Measurements from ENCODE around the gene LGALS12. TPM values are rescaled to one million over a fixed set of nuclear protein-coding genes. Genes with fewer than 3 reads are reported as not detected.
A peak's percentile ranks its signal among the peaks of the same experiment; 100 is the strongest.
"Not testable (repeated sequence)": the region's sequence is repeated elsewhere in the genome, so short reads cannot be mapped to it uniquely, and the experiment has no call there.

The LGALS12 gene
- total RNA-seq, 1 donor = not detected

GRCh38 chr11:63518548-63518947 is 12.7 kb downstream of the LGALS12 start:
- H3K4me3 ChIP-seq (ENCODE audit: low read depth, low read length) = no peak overlapping the region
- DNase-seq (ENCODE audit: low read depth) = peak; percentile 95
- TF ChIP-seq CTCF (IDR thresholded peaks at IDR 0.05; ENCODE audit: insufficient read depth, low read depth, low read length) = no peak

GRCh38 chr11:63520606-63521170 is 14.8 kb downstream of the LGALS12 start:
- TF ChIP-seq CTCF (IDR thresholded peaks at IDR 0.05; ENCODE audit: insufficient read depth, low read depth, low read length) = no peak
- no peak for DNase-seq (ENCODE audit: low read depth)
- H3K4me3 ChIP-seq (ENCODE audit: low read depth, low read length) = no peak overlapping the region

GRCh38 chr11:63521896-63522295 is 16.0 kb downstream of the LGALS12 start:
- no peak overlapping the region for H3K4me3 ChIP-seq (ENCODE audit: low read depth, low read length)
- TF ChIP-seq CTCF (IDR thresholded peaks at IDR 0.05; ENCODE audit: insufficient read depth, low read depth, low read length) = no peak
- peak; percentile 61 for DNase-seq (ENCODE audit: low read depth)

GRCh38 chr11:63523151-63523550 is 17.3 kb downstream of the LGALS12 start:
- DNase-seq (ENCODE audit: low read depth) = no peak
- TF ChIP-seq CTCF (IDR thresholded peaks at IDR 0.05; ENCODE audit: insufficient read depth, low read depth, low read length) = no peak
- no peak overlapping the region for H3K4me3 ChIP-seq (ENCODE audit: low read depth, low read length)

GRCh38 chr11:63527667-63528066 is 21.8 kb downstream of the LGALS12 start:
- DNase-seq (ENCODE audit: low read depth) = no peak
- H3K4me3 ChIP-seq (ENCODE audit: low read depth, low read length) = no peak overlapping the region
- TF ChIP-seq CTCF (IDR thresholded peaks at IDR 0.05; ENCODE audit: insufficient read depth, low read depth, low read length) = no peak

- not testable (repeated sequence) for DNase-seq (ENCODE audit: low read depth); H3K4me3 ChIP-seq (ENCODE audit: low read depth, low read length)
Observed at GRCh38 chr11:63528156-63528555, 22.3 kb downstream of the LGALS12 start.

GRCh38 chr11:63528729-63529278 is 22.9 kb downstream of the LGALS12 start:
- not testable (repeated sequence) for DNase-seq (ENCODE audit: low read depth); H3K4me3 ChIP-seq (ENCODE audit: low read depth, low read length)

GRCh38 chr11:63529373-63529772 is 23.5 kb downstream of the LGALS12 start:
- H3K4me3 ChIP-seq (ENCODE audit: low read depth, low read length); DNase-seq (ENCODE audit: low read depth): not testable (repeated sequence)
